ENCODE measurements around the gene RHOB. TPM values are rescaled to one million over a fixed set of nuclear protein-coding genes. Genes with fewer than 3 reads are reported as not detected.

RHOB gene
- total RNA-seq, 1 experiment from 2014 or later: 107 TPM

- DNase-seq (ENCODE audit: low read depth): no peak
Measured at GRCh38 chr2:20436716-20437470, 10.0 kb upstream of the RHOB start.

- peak; percentile 77 for DNase-seq (ENCODE audit: low read depth)
Measured at GRCh38 chr2:20438334-20439192, 8.3 kb upstream of the RHOB start.

- peak; percentile 52 for DNase-seq (ENCODE audit: low read depth)
Measured at GRCh38 chr2:20439193-20439475, 7.7 kb upstream of the RHOB start.

GRCh38 chr2:20439503-20439902, 7.4 kb upstream of the RHOB start:
- DNase-seq (ENCODE audit: low read depth): no peak

- DNase-seq (ENCODE audit: low read depth): no peak
Measured at GRCh38 chr2:20440001-20440560, 6.8 kb upstream of the RHOB start.

GRCh38 chr2:20443276-20443920, 3.5 kb upstream of the RHOB start:
- peak; percentile 68 for DNase-seq (ENCODE audit: low read depth)

- DNase-seq (ENCODE audit: low read depth): no peak
Measured at GRCh38 chr2:20444101-20444992, 2.5 kb upstream of the RHOB start.

- DNase-seq (ENCODE audit: low read depth): no peak
Measured at GRCh38 chr2:20444993-20445910, 1.6 kb upstream of the RHOB start.

- no peak for DNase-seq (ENCODE audit: low read depth)
Measured at GRCh38 chr2:20446255-20446916, 488 bp upstream of the RHOB start.

GRCh38 chr2:20447437-20448245, 767 bp downstream of the RHOB start:
- peak; percentile 32 for DNase-seq (ENCODE audit: low read depth)

GRCh38 chr2:20448246-20448976, 1.5 kb downstream of the RHOB start:
- DNase-seq (ENCODE audit: low read depth): peak; percentile 30

GRCh38 chr2:20448977-20449306, 2.1 kb downstream of the RHOB start:
- no peak for DNase-seq (ENCODE audit: low read depth)

- no peak for DNase-seq (ENCODE audit: low read depth)
Measured at GRCh38 chr2:20449501-20450200, 2.8 kb downstream of the RHOB start.

- DNase-seq (ENCODE audit: low read depth): peak; percentile 13
Measured at GRCh38 chr2:20450201-20450999, 3.5 kb downstream of the RHOB start.

GRCh38 chr2:20451000-20451290, 4.1 kb downstream of the RHOB start:
- no peak for DNase-seq (ENCODE audit: low read depth)

- DNase-seq (ENCODE audit: low read depth): no peak
Measured at GRCh38 chr2:20451341-20451740, 4.5 kb downstream of the RHOB start.

All from HT1080 (cell line).